Left cardiac atrium (tissue), 4 donors: ENCODE results near the gene RCBTB1. TPM values are rescaled to one million over a fixed set of nuclear protein-coding genes. Genes with fewer than 3 reads are reported as not detected.
"Not testable (repeated sequence)": the region's sequence is repeated elsewhere in the genome, so short reads cannot be mapped to it uniquely, and the experiment has no call there.

Source experiments
- ATAC-seq, 2 donors: fragments of 200-7000 bp; cut with Tn5 transposase; one replicate each; pipeline ENCODE4 v1.9.1; 2020; ENCODE audit warnings: mild to moderate bottlenecking in 2 of 2, moderate library complexity in 2 of 2
- DNase-seq: peaks from one replicate; pipeline ENCODE4 v3.0.0-alpha.2; 2020
- intact Hi-C, 2 donors: fragments of 100-400 bp; cut with DNase I; formaldehyde crosslinking; loops; one replicate each; pipeline versions ENCODE4 v1.14.1 to v1.15.1; 2022 to 2023
- long read RNA-seq: library from polyadenylated mRNA; unstranded; transcript quantifications from one replicate; pipeline ENCODE4 v2.0.0, GENCODE V29; 2021
- total RNA-seq, 2 donors: library from RNA; stranded (reverse); fragmentation: NEBNext Ultra II Directional; extraction: Animal tissue kit (Norgen Biotek cat#: 25700); gene quantifications; one replicate each; pipeline ENCODE4 v1.2.1, GENCODE V29; 2021
- donor health status: DM: no; HTN: yes; CAD: no.
- donor health status: DM: no; HTN: yes; CAD: no; lungs with severe emphysema.
- donor health status: DM: yes; HTN: yes; CAD: no.
- donor health status: Dilated cardiomyopathy.

RCBTB1 gene
- total RNA-seq: 10 to 100 TPM; 12.7 to 19.3 TPM
- long read RNA-seq, full-length matches to known transcripts: 32 of 50 reads
- long read RNA-seq, partial matches to known transcripts: 2 of 50 reads
- long read RNA-seq, other reads (novel, unspliced or antisense): 16 of 50 reads

DNA sequence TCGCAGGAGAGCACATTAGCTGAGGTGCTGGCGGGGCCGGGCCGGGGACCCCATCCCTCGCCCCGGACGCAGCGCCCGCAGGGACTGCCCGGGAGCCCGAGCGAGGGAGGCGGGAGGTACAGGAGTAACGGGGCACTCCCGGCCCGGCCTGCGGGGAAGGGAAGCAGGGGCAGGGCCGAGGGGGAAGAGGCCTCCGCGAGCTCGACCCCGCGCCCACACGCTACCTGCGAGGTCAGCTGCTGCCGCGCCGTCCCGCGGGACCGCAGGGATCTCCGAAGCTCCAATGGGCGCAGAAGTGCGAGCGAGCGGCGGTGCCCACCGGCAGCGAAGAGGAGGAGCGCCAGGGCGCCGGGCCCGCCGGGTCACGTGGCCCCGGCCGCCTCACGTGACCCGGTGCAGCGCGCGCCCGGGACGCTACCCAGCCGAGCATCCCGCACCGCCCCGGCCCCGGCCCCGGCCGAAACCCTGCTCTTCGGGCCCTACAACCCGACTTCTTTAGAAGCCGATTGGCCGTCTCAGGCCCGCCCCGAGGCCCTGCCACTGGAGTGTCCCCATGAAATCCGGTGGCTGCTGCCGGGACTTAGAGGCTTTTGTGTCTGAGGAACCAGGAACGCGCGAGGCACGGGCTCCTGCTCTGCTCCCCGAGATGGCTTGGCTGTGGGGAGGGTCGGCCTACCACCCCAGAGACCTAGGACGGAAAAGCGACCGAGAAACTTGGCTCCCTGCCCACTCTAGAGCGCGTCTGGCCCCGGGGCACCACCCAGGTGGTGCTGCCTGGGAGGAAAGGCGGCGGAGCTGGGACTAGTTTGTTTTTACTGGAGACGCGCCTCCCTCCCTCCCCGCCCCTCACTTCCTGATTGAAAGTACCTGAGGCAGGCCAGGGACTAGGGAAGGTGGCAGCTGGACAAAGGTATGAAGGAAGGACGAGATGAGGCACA, at the start of gene RCBTB1:
TSS of gene RCBTB1 (minus strand) at position 339 of the 938 bp plus-strand sequence. CDS start 18,279 bp downstream, outside the sequence.
- DNase-seq (peak; percentile 72), ATAC-seq (peak; percentile 99)
- intact Hi-C loops: no loop called here

DNA sequence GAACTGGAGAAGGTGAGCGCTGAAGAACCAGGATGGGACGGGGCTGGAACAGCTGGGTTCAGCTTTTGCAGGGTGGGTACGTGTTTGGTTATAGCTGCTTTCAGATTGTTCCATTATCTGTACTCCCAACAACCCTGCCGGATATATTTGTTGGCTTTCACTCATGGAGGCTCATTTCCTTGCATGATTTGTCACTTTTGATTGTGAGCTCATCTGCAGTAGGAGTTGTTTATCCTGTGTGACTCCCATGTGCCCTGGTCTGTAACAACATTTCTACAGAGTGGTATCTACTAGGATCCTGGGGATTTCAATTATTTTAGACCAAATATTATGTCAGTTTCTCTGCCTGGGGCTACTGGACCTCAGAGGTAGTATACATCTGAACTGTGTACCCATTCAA, 48.4 kb upstream of the RCBTB1 start:
- DNase-seq: no peak
- intact Hi-C loops: no loop called here
- ATAC-seq: no peak

DNA sequence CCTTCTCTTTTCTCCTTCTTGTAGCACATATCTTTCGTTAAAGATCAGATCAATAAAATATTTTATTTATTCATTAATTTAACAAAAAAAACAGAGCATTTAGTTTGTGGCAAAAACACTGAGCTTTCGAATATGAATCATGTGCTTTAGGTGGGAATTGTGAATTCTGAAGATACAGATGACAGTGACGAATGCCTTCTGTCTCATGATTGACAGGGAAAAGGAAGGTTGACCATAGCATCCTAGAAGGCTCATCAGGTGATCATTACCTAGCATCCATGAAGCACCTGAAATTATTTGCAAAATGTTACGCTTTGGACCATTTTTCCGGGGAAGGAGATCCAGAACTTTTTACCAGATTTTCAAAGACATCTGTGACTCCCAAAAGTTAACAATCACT, 46.8 kb upstream of the RCBTB1 start:
- no peak for DNase-seq
- no peak for ATAC-seq
- intact Hi-C loops: no loop called here

DNA sequence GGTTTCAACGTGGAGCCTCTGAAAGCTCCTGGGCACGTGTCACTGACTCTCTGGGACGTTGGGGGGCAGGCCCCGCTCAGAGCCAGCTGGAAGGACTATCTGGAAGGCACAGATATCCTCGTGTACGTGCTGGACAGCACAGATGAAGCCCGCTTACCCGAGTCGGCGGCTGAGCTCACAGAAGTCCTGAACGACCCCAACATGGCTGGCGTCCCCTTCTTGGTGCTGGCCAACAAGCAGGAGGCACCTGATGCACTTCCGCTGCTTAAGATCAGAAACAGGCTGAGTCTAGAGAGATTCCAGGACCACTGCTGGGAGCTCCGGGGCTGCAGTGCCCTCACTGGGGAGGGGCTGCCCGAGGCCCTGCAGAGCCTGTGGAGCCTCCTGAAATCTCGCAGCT, 45.2 kb upstream of the RCBTB1 start:
- ATAC-seq (no peak), DNase-seq (no peak)
- intact Hi-C loops: no loop called here

DNA sequence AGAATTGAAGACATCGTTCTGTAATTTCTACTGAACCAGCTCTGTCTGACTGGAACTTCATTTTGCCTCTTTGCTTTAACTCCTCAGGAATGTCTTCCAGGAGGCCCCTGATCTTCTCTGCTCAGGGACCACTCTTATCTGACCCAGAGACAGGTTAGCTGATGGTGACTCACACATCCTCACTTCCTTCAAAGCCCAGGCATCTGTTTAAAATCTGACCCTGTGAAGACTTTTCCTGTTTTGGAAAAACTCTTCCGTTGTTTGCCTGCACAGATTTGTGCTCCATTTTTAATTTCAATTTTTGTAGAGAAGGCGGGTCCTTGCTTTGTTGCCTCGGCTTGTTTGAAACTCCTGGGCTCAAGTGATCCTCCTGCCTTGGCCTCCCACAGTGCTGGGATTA, 44.6 kb upstream of the RCBTB1 start:
- ATAC-seq: no peak
- intact Hi-C loops: no loop called here
- DNase-seq: no peak

DNA sequence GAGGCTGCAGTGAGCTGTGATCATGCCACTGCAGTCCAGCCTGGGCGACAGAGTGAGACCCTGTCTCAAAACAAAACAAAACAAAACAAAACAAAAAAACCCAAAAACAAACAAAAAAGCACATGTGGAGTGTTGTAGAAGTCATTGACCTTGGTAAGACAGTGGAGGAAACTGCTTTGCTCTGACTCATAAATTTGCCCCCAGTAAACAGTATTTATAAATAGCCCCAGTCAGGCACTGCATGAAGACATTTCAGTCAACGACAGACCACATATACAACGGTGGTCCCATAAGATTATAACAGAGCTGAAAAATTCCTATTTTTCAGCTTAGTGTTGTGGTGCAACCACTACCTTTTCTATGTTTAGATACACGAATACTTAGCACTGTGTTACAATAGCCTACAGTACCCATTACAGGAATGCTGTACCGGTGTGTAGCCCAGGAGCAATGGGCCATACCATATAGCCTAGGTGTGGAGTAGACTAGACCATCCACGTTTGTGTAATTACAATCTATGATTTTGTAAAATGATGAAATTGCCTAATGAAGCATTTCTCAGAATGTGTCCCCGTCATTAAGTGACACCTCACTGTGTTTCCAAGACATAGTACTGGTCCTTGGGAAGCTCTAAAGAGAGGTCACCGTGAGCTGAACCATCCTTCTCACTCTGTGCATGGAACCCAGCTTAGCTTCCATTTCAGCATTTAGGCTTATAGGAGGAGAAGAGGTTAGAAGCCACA, 44.0 kb upstream of the RCBTB1 start:
- intact Hi-C loops: no loop called here
- DNase-seq: no peak
- no peak for ATAC-seq

DNA sequence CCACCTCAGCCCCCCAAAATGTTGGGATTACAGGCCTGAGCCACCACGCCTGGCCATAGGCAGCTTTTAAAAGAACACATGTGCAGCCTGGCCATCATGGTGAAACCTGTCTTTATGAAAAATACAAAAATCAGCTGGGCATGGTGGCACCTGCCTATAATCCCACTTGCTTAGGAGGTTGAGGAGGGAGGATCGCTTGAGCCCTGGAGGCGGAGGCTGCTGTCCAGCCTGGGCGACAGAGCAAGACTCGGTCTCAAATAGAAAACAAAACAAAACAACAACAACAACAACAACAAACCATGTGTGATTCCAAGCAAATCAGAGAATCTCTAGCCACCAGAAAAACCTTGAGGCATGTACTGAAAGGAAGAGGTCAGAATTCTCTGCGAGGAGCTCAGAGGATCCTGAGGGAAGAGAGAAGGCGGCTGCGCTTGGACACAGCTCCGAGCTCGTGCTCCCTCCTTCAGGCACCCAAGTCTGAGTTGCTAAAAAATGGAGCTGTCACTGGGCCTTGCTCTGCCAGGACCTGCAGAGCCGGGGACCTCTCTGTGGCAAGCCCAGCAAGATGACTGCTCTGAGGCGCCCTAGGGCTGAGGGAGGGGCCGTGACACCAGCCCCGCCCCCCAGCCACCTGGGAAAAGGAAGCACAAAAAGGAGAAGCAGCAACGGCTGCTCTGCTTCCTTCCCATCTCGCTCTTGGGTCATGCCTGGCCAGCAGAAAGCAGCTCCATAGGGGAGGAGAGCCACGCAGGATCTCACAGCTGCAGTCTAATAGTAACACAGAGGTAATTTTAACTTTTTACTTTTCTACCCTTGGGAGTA, 42.7 kb upstream of the RCBTB1 start, which contains the start of gene ARL11:
TSS of gene ARL11 (plus strand) at position 677 of the 822 bp plus-strand sequence. CDS start 1,941 bp downstream, outside the sequence.
- ATAC-seq (peak; percentile 35 to 60), DNase-seq (peak; percentile 60)
- intact Hi-C loops: no loop called here

DNA sequence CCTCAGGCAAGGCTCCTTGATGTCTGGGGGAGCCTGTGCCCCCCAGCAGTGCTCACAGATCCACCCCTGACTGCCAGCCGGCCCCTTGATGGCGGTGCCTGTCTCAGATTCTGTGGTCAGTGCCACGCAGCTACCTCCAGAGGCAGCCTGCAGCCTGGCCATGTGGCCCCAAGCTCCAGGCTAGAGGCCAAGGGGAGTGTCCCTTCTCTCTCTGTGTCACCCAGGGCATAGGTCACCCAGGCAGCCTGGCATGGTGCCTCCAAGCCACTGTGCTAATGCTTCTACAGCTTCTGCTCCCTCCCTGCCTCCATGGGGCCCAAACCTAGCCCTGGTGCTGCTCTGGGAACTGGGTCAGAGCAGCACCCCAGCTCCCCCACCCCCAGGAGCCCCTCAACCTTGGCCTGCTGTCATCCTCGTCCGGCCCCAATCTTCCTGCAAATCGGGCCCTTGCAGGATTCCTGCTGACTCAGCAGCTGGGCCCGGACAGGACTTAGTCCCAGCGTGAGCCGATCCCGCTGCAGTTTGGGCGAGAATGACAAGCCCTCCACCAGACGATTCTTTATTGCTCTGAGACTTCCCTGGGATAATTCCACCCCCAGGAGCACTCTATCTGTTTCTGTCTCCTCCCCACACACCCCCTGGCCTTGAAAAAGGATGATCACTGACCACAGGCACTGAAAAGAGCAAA, 40.2 kb upstream of the RCBTB1 start:
- peak; percentile 62 to 68 for ATAC-seq
- DNase-seq: peak; percentile 61
- intact Hi-C loops: no loop called here

DNA sequence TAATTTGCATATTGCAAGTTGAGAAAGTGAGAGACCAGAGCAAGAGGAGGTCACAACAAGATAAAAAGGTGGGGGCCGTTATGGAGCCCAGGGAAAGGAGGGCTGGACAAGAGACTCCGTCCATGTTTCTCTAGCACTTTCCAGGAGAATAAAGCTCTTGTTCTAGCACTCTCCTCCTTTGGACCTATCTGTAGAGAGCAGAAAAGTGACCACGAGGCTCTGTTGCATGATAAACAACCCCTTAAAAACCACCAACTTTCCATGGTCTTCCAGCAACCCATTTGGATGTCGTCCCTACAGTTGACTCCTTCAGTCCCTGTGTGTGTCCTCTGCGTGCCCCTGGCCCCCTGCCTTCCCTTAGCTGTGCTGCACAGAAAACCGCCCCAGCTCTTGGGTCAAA, 38.9 kb upstream of the RCBTB1 start:
- no peak for ATAC-seq
- no peak for DNase-seq
- intact Hi-C loops: no loop called here

DNA sequence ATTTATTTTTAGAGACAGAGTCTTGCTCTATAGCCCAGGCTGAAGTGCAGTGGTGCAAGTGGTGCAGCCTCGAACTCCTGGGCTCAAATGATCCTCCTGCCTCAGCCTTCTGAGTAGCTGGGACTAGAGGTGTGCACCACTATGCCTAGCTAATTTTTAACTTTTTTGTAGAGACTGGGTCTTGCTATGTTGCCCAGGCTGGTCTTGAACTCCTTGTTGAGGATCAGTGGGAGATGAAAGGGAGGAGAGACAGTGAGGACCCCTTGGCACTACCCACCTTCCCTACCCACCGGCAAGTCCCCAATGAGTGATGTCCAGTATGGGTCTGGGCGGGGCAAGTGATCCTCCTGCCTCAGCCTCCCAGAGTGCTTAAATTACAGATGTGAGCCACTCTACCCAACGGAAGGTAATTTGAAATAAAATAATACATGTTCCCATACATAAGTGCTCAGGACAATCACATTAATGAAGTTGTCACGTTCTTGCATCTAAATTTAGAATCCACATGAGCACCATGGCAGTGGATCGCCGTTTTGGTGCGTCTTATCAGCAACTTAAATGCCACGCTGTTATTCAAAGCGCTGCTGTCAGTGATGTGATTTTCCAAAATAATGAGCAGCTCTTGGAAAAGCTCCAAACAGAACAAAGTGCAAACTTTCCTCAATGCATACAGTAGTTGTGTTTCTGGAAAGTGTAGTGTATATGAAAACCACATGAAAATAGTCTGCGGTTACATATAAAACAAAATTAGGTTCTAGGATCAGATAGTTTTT, 37.0 kb upstream of the RCBTB1 start:
- intact Hi-C loops: no loop called here
- ATAC-seq (peak; percentile 35 to 57), DNase-seq (peak; percentile 59)

DNA sequence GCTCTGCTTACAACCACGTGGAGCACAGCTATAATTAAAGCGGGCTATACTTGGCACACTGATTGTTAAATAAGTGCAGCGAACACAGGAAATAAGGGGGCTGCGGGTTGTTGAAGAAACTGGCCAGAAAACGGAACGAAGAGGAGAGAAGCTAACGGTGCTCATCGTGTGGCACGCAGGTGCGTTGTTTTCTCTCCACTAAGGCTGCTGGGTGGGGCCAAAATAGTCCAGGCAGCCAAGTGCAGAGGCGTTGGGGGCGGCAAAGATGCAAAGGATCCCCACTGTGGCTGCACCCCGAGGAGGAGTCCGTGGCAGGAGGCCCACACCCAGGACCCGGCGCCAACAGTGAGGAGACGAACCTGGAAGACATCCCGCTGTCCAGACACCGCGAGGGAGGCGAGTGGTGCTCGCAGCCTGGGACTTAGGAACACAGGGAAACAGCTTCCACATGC, 34.8 kb upstream of the RCBTB1 start:
- ATAC-seq (peak in 1 of 2 donors; percentile 11), DNase-seq (no peak)
- intact Hi-C loops: no loop called here

DNA sequence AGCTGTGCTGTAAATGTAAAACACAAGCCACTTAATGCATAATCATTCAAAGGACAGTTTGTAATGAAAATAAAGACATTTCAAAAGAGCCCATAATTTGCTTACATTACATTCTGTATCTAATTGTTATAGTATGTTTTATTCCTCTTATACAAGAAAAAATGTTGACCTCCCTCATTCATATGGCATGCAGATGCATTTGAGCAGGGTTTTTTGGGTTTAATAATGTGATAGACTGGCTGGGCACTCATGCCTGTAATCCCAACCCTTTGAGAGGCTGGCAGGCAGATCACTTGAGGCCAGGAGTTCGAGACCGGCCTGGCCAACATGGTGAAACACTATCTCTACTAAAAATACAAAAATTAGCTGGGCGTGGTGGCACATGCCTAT, 31.3 kb upstream of the RCBTB1 start:
- intact Hi-C loops: no loop called here
- no peak for ATAC-seq

DNA sequence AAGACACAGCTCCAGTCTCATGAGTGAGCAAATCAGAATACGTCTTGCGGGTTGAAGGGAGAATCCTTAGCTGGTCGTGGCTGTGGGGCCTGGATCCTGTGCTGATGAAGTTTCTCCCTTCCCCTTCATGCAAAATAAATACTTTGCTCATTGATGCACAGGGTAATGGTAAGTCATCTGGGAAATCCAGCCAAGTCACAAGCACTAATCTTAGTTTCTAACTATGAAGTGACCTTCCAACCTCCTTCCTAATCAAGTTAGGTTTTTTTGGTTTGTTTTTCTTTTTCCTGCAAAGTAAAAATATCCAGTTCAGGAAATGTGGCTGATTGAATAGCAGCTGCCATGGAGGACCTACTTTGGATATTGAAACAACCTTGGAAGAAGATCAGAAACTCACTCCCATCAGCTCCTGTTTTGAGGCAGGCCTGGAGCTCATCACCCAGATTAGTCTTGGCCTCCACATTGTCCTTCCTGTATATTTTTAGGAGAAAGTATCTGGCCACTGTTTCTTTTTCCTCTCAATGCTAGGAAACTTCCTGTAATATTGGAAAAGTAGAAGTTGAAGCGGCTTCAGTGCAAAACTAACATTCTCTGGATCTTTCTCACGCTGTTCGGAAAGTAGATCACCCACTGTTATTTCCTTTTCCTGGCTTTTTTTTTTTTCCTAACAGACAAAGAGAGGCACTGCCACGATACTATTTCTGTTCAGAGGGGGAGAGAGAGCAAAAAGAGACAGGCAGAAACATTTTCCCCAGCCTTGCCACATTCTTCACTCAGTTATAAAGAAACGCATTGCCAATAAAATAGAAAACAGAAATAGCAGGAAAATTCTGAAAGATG, 30.7 kb upstream of the RCBTB1 start:
- intact Hi-C loops: no loop called here
- DNase-seq: no peak
- ATAC-seq: peak; percentile 50 to 60

More for the DNA sequence above, 31.3 kb upstream of the RCBTB1 start:
- no peak for DNase-seq

DNA sequence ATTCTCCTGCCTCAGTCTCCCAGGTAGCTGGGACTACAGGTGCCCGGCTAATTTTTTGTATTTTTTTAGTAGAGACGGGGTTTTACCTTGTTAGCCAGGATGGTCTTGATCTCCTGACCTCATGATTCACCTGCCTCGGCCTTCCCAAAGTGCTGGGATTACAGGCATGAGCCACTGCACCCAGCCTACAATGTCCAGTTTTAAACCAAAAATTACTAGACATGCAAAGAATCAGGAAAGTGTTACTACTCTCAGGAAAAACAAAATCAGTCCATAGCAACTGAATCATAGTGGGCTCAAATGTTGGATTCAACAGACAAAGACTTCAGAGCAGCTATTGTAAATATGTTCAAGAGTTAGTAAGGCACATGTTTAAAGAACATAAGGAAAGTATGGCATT, 26.7 kb upstream of the RCBTB1 start:
- DNase-seq, intact Hi-C loops, ATAC-seq: not testable (repeated sequence)

DNA sequence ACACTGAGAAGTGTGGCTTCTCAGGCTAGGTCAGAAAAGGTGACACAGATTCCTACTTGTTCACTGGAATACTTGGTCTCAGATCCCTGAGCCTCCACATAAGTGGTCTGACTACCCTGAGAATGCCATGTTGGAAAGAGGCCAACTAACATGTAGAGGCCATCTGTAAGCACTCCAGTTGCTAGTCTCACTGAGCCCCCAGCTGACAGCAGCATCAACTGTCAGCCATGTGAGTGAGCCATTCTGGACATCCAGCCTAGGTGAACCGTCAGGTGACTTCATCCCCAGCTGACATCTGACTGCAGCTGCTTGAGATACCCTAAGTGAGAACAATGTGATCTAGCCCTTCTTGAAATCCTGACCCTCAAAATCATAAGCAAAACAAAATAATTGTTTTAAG, 24.8 kb upstream of the RCBTB1 start:
- ATAC-seq (no peak), DNase-seq (no peak)
- intact Hi-C loops: no loop called here

DNA sequence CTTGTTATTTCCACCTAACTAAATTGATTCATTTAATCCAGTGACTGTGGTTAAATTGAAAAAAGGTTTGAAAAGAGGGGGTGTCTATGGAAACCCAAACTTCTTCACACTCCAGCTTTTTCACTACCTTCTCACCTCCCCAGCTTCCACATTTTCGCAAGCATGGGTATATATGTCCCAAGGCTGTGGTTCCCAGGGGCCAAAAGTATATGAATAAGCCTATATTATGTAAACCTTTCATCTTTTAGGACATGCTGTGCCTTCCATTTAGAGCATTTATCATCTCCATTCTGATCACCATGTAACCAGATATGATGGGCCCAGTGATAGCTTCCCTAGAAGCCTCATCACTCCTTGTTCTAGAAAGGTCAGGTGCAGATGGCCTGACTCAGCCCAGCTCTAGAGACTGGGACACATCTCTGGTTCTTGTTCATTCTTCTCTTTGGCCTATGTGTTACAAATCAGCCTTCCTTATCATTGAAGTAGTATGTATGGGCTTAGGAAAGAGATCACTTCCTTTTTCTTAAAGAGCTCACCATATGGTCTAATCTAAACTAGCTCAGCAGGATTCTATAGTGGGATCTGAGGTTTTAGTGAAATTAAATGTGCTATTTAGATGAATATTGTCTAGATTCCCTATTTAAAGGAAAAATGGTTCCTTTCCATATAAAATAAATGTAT, 23.4 kb upstream of the RCBTB1 start:
- no peak for ATAC-seq
- intact Hi-C loops: no loop called here
- DNase-seq: no peak
